ENCODE data around the gene HOXC6. TPM values are rescaled to one million over a fixed set of nuclear protein-coding genes. Genes with fewer than 3 reads are reported as not detected.

HOXC6 gene
- total and polyA plus RNA-seq, 10 of the 15 experiments (the other 5 are each of a cell fraction or from before 2014, with no cell fraction given): 0.02 to 0.55 (median 0.45) TPM; not detected in 4

DNA sequence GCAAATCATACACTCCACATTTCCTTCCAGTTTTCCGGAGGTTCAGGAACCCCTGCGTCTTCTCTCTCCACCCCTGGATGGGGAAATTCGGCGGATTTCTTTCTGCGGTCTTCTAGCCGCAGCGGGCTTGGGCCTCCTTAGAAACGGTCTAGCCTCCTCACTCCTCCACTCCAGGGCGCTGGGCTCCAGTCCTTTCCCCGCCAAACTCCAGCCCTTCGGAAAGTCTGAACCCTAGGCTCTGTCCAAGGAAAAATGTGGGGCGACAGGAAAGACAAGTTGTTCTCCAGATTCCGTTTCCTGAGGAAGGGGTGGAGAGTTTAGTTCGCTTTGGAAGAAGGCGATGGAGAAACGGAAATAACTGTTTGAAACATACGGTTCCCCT is 44.7 kb upstream of the HOXC6 start:
- ATAC-seq (no peak), DNase-seq (ENCODE audit: low read depth, low spot score) (no peak), FAIRE-seq (no peak)
- H3K36me3 ChIP-seq (ENCODE audit: control insufficient read depth in 2 of 2, insufficient read depth in 2 of 2, low read length in 1 of 2): no peaks in the 10 kb centered on the region
- peaks cover 2% of the 10 kb centered on the region; the same call in 1 of the 2 replicates for H4K20me1 ChIP-seq (ENCODE audit: control insufficient read depth, insufficient read depth)
- RAD21 ChIA-PET (ENCODE audit: unreplicated experiment): no interaction called here
- WGBS (ENCODE audit: insufficient coverage, insufficient replicate concordance, low lambda C conversion rate, missing lambda C conversion rate): 21% methylated on average over 17 of the region's 17 CpGs
- no peaks in the 10 kb centered on the region for H3K79me2 ChIP-seq (ENCODE audit: control insufficient read depth, insufficient read depth, low read length)
- H3K9ac ChIP-seq (ENCODE audit: control insufficient read depth, insufficient read depth, low read length): no peak overlapping the region
- peaks cover 21% of the 10 kb centered on the region for H3K4me1 ChIP-seq (ENCODE audit: control insufficient read depth, insufficient read depth, low read length)
- H3K4me3 ChIP-seq: no peak overlapping the region
- no peak overlapping the region for H2AFZ ChIP-seq (ENCODE audit: control insufficient read depth, low read depth, low read length)
- in situ Hi-C loops (cut with MboI): no loop called here
- SMC1A ChIA-PET (ENCODE audit: uncharacterized antibody, unreplicated experiment): no interaction called here
- intact Hi-C loops (cut with micrococcal nuclease; ENCODE audit: unreplicated experiment): loop anchor here (10.0 kb wide), 2 partner anchors 189 to 279 kb away; no protein-coding TSS in a partner anchor
- no TSS peak for BruUV-seq (replicated peaks)
- no peaks in the 10 kb centered on the region for H3K9me3 ChIP-seq (replicated peaks; ENCODE audit: control insufficient read depth, insufficient read depth, low read length)
- POLR2A ChIA-PET: no interaction called here
- peaks cover 35 to 54% of the 10 kb centered on the region in 2 experiments for H3K27me3 ChIP-seq (replicated peaks in 1 of 2; ENCODE audit: control insufficient read depth in 2 of 2, insufficient read depth in 2 of 2, low read length in 1 of 2)
- H3K4me2 ChIP-seq (ENCODE audit: control insufficient read depth, insufficient read depth): no peak overlapping the region
- CTCF ChIA-PET: interaction anchor here (5.5 kb wide), 1 partner anchor 223 kb away, joined by 54 read pairs; no protein-coding TSS in a partner anchor
- no peak overlapping the region for H3K27ac ChIP-seq (ENCODE audit: control insufficient read depth, insufficient read depth)
- no peak for TF ChIP-seq SMARCA5 (IDR thresholded peaks at IDR 0.05)
- TF ChIP-seq NFIC (IDR thresholded peaks at IDR 0.05; ENCODE audit: low read depth, low read length): no peak
- TF ChIP-seq CHD1 (IDR thresholded peaks at IDR 0.05; ENCODE audit: low read depth, low read length): no peak
- TF ChIP-seq BCL11A (IDR thresholded peaks at IDR 0.05; ENCODE audit: low read depth, low read length): no peak
- no peak for TF ChIP-seq YBX1 (IDR thresholded peaks at IDR 0.05)
- no peak for TF ChIP-seq JUND (IDR thresholded peaks at IDR 0.05; ENCODE audit: low read depth, low read length)
- no peak for TF ChIP-seq SMAD5 (IDR thresholded peaks at IDR 0.05; ENCODE audit: low read depth)
- no peak for TF ChIP-seq EED (IDR thresholded peaks at IDR 0.05; ENCODE audit: low read depth)
- no peak for TF ChIP-seq NBN (IDR thresholded peaks at IDR 0.05)
- TF ChIP-seq, protein P1, sequence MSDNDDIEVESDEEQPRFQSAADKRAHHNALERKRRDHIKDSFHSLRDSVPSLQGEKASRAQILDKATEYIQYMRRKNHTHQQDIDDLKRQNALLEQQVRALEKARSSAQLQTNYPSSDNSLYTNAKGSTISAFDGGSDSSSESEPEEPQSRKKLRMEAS (IDR thresholded peaks at IDR 0.05; ENCODE audit: low read depth, low read length): no peak
- no peak for TF ChIP-seq TCF3 (IDR thresholded peaks at IDR 0.05; ENCODE audit: borderline replicate concordance, insufficient read depth, low read depth, low read length)
- no peak for TF ChIP-seq KAT2A (conservative IDR thresholded peaks at IDR 0.05; ENCODE audit: control insufficient read depth, low read depth, low read length)
- no peak for TF ChIP-seq IKZF2 (IDR thresholded peaks at IDR 0.05)

All from GM12878 (cell line).